SK-N-SH treated with all-trans-retinoic acid at 6 μM for 48 hours (cell line): ENCODE results near the gene VWDE.

Experiments used
- CREB5 ChIP-seq: fragments of 250-450 bp; sonication (Bioruptor Pico); IDR thresholded peaks from 2 replicates; pipeline ENCODE4 v1.5.1; 2020; ENCODE audit warnings: low read depth, mild to moderate bottlenecking, moderate library complexity
- ISL1 ChIP-seq: fragments of 250-450 bp; sonication (Bioruptor Pico); IDR thresholded peaks from 2 replicates; pipeline ENCODE4 v2.1.2; 2022; ENCODE audit warnings: mild to moderate bottlenecking, moderate library complexity
- PATZ1 ChIP-seq: fragments of 250-450 bp; sonication (Bioruptor Pico); IDR thresholded peaks from 2 replicates; pipeline ENCODE4 v1.8.0; 2020; ENCODE audit warnings: mild to moderate bottlenecking, moderate library complexity, borderline replicate concordance
- RARB ChIP-seq: fragments of 250-450 bp; sonication (Bioruptor Pico); IDR thresholded peaks from 2 replicates; pipeline ENCODE4 v1.8.0; 2021; ENCODE audit warnings: mild to moderate bottlenecking, moderate library complexity
- ZNF565 ChIP-seq: fragments of 450-650 bp; formaldehyde crosslinking; conservative IDR thresholded peaks from 2 replicates; pipeline ENCODE4 v1.5.0; 2020; ENCODE audit warnings: low read depth, mild to moderate bottlenecking, moderate library complexity

- TF ChIP-seq ISL1 (CRISPR knock-in tag) (no peak), PATZ1 (CRISPR knock-in tag) (no peak), RARB (CRISPR knock-in tag) (no peak), CREB5 (CRISPR knock-in tag) (no peak), ZNF565 (CRISPR knock-in tag) (no peak)
Measured at GRCh38 chr7:12444785-12445184, 41.1 kb upstream of the VWDE start.
